GM19372 (cell line): ENCODE measurements around the gene TM9SF4.
"Not testable (repeated sequence)": the region's sequence is repeated elsewhere in the genome, so short reads cannot be mapped to it uniquely, and the experiment has no call there.

ENCODE experiments used
- ATAC-seq: cut with Tn5 transposase; IDR thresholded peaks from one replicate; pipeline ENCODE4 v1.9.1; 2021; ENCODE audit warnings: mild to moderate bottlenecking, low read depth, moderate library complexity; ENCODE audit not compliant: unreplicated experiment

TM9SF4 gene

GRCh38 chr20:32186506-32186905, 77.0 kb downstream of the TM9SF4 start:
- no peak for ATAC-seq

DNA sequence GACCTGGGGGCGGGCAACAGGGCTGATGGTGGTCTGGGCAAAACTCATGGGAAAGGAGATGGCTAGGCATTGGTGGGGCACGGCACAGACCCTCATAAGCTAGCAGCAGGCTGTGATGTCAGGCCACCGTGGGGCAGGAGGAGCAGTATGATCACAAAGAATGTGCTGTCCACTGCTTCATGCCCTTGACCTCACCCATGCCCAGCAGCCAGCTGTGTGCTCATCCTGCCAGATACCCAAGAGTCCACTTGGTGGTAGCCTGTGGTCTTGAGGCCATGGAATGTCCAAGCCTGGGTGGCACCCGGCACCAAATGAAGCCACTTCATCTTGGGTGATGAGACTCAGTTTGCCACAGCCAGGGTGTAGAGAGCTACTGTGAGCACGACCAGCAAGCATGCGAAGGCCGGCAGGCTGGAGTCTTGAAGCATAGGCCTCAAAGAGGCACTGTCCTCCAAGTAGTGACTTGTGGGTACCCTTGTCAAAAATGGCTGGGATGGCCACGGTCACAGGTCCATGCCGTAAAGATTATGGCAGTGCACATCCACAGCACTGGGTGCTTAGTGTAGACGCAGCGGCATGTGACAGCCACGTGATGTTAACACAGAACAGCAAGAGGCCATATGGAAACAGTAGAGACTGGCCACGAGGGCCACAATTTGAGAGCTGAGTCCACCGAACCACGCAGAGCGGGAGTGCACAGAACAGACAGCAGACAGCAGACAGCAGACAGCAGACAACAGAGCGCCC, 79.0 kb downstream of the TM9SF4 start:
- ATAC-seq = no peak

DNA sequence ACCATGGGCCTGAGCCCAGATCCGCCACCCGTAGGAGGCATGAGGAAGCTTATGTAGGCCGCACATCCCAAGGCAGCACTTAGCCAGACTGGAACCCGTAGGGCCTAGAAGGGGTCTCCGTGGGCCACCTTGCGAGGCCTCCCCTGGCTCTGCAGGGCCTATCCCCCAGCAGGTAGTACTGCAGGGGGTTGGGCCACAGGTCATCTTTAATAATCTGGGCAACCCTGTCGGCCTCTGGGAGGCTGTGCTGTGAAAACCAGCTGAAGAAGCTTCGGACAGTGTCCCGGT, 79.6 kb downstream of the TM9SF4 start:
- ATAC-seq = no peak

- no peak for ATAC-seq
Observed at GRCh38 chr20:32189691-32190615, 80.4 kb downstream of the TM9SF4 start.

GRCh38 chr20:32190616-32191415, 81.3 kb downstream of the TM9SF4 start:
- no peak for ATAC-seq

- no peak for ATAC-seq
Observed at GRCh38 chr20:32191422-32191821, 81.9 kb downstream of the TM9SF4 start.

GRCh38 chr20:32191873-32192272, 82.4 kb downstream of the TM9SF4 start:
- ATAC-seq = no peak

- ATAC-seq = no peak
Observed at GRCh38 chr20:32192698-32193097, 83.2 kb downstream of the TM9SF4 start.

GRCh38 chr20:32193336-32193735, 83.8 kb downstream of the TM9SF4 start:
- not testable (repeated sequence) for ATAC-seq

GRCh38 chr20:32193996-32194395, 84.5 kb downstream of the TM9SF4 start:
- no peak for ATAC-seq

- ATAC-seq = no peak
Observed at GRCh38 chr20:32195581-32195980, 86.1 kb downstream of the TM9SF4 start.

DNA sequence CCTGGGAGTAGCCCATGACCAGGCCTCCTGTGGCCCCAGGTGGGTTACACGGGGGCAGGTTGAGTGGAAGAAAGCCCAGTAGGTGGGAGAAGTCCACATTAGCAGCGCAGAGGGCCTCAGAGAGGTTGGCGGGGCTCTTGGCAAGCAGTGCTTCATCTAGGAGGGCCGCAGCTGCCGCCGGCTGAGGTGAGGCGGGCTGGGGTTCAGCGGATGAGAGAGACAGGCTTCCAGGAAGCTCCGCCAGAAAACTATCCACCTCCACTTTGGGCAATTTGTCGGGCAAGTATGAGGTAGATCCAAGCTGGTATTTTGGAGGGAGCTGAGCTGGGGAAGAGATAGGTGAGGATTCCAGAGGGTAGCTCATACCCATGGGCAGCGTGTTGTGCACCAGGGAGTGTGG, 87.1 kb downstream of the TM9SF4 start:
- ATAC-seq = not testable (repeated sequence)

DNA sequence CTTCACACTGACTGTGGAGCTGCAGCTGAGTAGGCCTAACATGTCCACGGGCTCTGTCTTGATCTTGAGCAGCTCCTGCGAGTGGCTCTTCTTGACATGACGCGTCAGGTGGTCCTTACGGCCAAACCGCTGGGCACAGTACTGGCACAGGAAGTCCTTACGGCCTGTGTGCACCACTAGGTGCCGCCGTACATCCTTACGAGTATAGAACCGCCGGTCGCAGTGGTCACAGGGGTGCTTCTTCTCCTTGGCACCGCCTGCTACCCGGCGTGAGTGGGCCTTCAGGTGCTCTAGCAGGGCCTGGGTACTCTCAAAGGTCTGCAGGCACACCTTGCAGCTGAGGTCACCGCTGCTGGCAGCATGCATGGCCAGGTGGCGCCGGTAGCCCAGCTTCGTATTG, 87.6 kb downstream of the TM9SF4 start:
- ATAC-seq = not testable (repeated sequence)

DNA sequence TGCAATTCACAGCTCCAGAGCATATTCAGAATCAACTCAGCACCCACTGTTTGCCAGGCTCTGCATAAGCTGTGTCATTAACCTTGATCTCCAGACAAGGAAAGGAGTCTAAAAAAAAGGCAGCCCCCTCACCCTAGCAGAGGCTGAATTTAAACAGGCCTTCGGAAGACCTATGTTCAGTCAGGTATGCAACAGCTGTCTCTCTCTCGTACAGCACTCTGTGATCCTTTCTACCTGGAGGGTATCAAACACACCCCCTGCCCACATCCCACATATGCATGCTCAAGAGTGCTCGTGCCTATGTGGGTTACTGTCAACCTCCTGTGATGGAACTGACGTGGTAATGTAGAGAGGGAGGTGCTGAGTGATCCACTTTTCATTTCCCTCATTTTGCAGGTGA, 89.5 kb downstream of the TM9SF4 start:
- ATAC-seq = no peak

- ATAC-seq = no peak
Observed at GRCh38 chr20:32201296-32201976, 91.9 kb downstream of the TM9SF4 start.

DNA sequence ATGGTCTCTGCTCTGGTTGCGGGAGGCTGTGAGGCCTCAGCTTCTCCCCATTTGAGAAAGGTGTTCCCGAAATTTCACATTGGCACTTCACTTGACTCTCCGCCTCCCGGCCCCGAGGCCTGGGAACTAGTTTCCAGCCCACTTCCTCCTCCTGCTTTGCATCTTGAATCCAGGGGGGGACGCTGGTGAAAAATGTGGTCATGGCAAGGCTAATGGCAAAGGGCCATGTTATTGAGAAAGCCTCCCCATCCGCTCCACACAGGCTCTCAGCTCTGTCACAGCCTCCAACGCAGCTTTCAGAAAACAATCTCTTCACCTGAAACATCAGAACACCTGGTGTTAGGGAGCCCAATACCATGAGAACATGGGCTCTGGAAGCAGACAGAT, 92.5 kb downstream of the TM9SF4 start:
- ATAC-seq = no peak

GRCh38 chr20:32203356-32204204, 94.1 kb downstream of the TM9SF4 start:
- no peak for ATAC-seq

GRCh38 chr20:32204205-32205109, 94.9 kb downstream of the TM9SF4 start:
- ATAC-seq = no peak
